HCT116 (cell line): ENCODE data around the gene SDK2. TPM values are rescaled to one million over a fixed set of nuclear protein-coding genes. Genes with fewer than 3 reads are reported as not detected.

Experiments
- ATAC-seq: fragments of 200-7000 bp; cut with Tn5 transposase; 2 replicates; pipeline ENCODE4 v1.9.1; 2020; ENCODE audit warnings: mild to moderate bottlenecking, moderate library complexity
- BruUV-seq: library from RNA; stranded (reverse); fragments of 400-500 nt; replicated peaks from 2 replicates; lab custom pipeline; 2021; lab: Mats Ljungman, UMichigan
- CTCF ChIA-PET: fragments of 300-600 bp; sonication (Branson Sonifier 250); formaldehyde crosslinking; loops from one replicate; lab custom pipeline; 2021; ENCODE audit warnings: antibody characterized with exemption; lab: Charles Lee
- POLR2A ChIA-PET: fragments of 300-600, 350-600 bp; sonication (Branson Sonifier 250); formaldehyde crosslinking; loops from one replicate; lab custom pipeline; 2021; ENCODE audit warnings: antibody characterized with exemption; lab: Charles Lee
- RAD21 ChIA-PET, 2 experiments: fragments of 300-600 bp; sonication (Branson Sonifier 250); formaldehyde crosslinking; loops; one replicate each; lab custom pipeline; 2023; ENCODE audit warnings: low total read pairs in 2 of 2; ENCODE audit not compliant: uncharacterized antibody in 2 of 2, unreplicated experiment in 2 of 2, low non-redundant PET in 1 of 2; lab: Charles Lee
- DNase-seq: peaks from one replicate; pipeline ENCODE4 v3.0.0-alpha.2; 2010; ENCODE audit warnings: low read depth, low spot score
- H2AFZ ChIP-seq: fragments of 200-600 bp; shearing (Covaris generic), sonication (generic); 2 replicates; pipeline ENCODE4 v1.6.1; 2017; ENCODE audit warnings: low read depth, mixed run types, mixed read lengths, antibody characterized with exemption, low read length; ENCODE audit not compliant: poor library complexity, severe bottlenecking
- H3K27ac ChIP-seq: 2 replicates; pipeline ENCODE4 v1.5.1; 2012; ENCODE audit warnings: low read depth, low read length
- H3K27me3 ChIP-seq: fragments of 200-600 bp; sonication (generic); 2 replicates; pipeline ENCODE4 v1.6.1; 2016; ENCODE audit warnings: mixed run types, low read length, mixed read lengths; ENCODE audit not compliant: insufficient read depth
- H3K36me3 ChIP-seq, 2 experiments: fragments of 200-500 bp in 1 of 2; fragments of 200-600 bp in 1 of 2; sonication (Bioruptor generic) in 1 of 2; sonication (generic) in 1 of 2; 2 replicates each; pipeline versions ENCODE4 v1.5.1 to v1.6.1; 2014 to 2016; ENCODE audit warnings: low read length in 2 of 2, inconsistent platforms in 1 of 2, mixed read lengths in 1 of 2, mixed run types in 1 of 2; ENCODE audit not compliant: insufficient read depth in 2 of 2, control insufficient read depth in 1 of 2
- H3K4me1 ChIP-seq, 2 experiments: fragments of 200-600 bp in 1 of 2; sonication (generic) in 1 of 2; 2 replicates each; pipeline versions ENCODE4 v1.5.1 to v1.6.1; 2012 to 2017; ENCODE audit warnings: low read length in 2 of 2, inconsistent platforms in 1 of 2, mild to moderate bottlenecking in 1 of 2, mixed read lengths in 1 of 2, mixed run types in 1 of 2, moderate library complexity in 1 of 2; ENCODE audit not compliant: insufficient read depth in 2 of 2, control insufficient read depth in 1 of 2
- H3K4me2 ChIP-seq: fragments of 200-600 bp; sonication (generic); 2 replicates; pipeline ENCODE4 v1.6.1; 2017; ENCODE audit warnings: mixed run types, low read length, mixed read lengths
- H3K4me3 ChIP-seq, 2 experiments: fragments of 200-600 bp in 1 of 2; sonication (generic) in 1 of 2; replicated peaks in 1 of 2; 2 replicates each; pipeline ENCODE4 v1.5.1; 2011 to 2016; ENCODE audit warnings: low read length in 2 of 2, control low read depth in 1 of 2, low read depth in 1 of 2, mild to moderate bottlenecking in 1 of 2, mixed read lengths in 1 of 2, mixed run types in 1 of 2
- H3K79me2 ChIP-seq: fragments of 200-600 bp; sonication (generic); 2 replicates; pipeline ENCODE4 v1.6.1; 2017; ENCODE audit warnings: mild to moderate bottlenecking, mixed run types, low read length, moderate library complexity, mixed read lengths; ENCODE audit not compliant: insufficient read depth
- H3K9ac ChIP-seq: fragments of 200-600 bp; sonication (generic); 2 replicates; pipeline ENCODE4 v1.6.1; 2016; ENCODE audit warnings: low read length, mixed read lengths
- H3K9me2 ChIP-seq: fragments of 200-600 bp; sonication (generic), shearing (Covaris generic); 2 replicates; pipeline ENCODE4 v1.6.1; 2017; ENCODE audit warnings: mixed run types, mild to moderate bottlenecking, moderate library complexity; ENCODE audit not compliant: insufficient read depth
- H3K9me3 ChIP-seq, 2 experiments: fragments of 200-500 bp in 1 of 2; fragments of 200-600 bp in 1 of 2; sonication (Bioruptor generic) in 1 of 2; sonication (generic) in 1 of 2; 2 replicates each; pipeline ENCODE4 v1.6.1; 2014 to 2017; ENCODE audit warnings: low read length in 2 of 2, mixed read lengths in 2 of 2, inconsistent platforms in 1 of 2, low read depth in 1 of 2, mild to moderate bottlenecking in 1 of 2, mixed run types in 1 of 2, moderate library complexity in 1 of 2; ENCODE audit not compliant: control insufficient read depth in 1 of 2, insufficient read depth in 1 of 2
- H4K20me1 ChIP-seq: fragments of 200-600 bp; sonication (generic), shearing (Covaris generic); 2 replicates; pipeline ENCODE4 v1.6.1; 2017; ENCODE audit warnings: mixed run types, mild to moderate bottlenecking, moderate library complexity; ENCODE audit not compliant: insufficient read depth
- ATF3 ChIP-seq: IDR thresholded peaks from 2 replicates; pipeline ENCODE4 v1.6.1; 2012
- CBX3 ChIP-seq: IDR thresholded peaks from 2 replicates; pipeline ENCODE4 v1.6.1; 2012; ENCODE audit warnings: low read depth
- CEBPB ChIP-seq: IDR thresholded peaks from 2 replicates; pipeline ENCODE4 v1.6.1; 2012; ENCODE audit warnings: low read depth
- CTCF ChIP-seq, 3 experiments: fragments of 200-600 bp in 1 of 3; sonication (generic) in 1 of 3; IDR thresholded peaks in 2 of 3; conservative IDR thresholded peaks in 1 of 3; 2 replicates each; pipeline ENCODE4 v1.5.1; 2012 to 2017; ENCODE audit warnings: low read depth in 2 of 3, low read length in 2 of 3, antibody characterized with exemption in 1 of 3, borderline replicate concordance in 1 of 3, control low read depth in 1 of 3, mild to moderate bottlenecking in 1 of 3, mixed read lengths in 1 of 3, mixed run types in 1 of 3, moderate library complexity in 1 of 3; ENCODE audit not compliant: insufficient read depth in 1 of 3
- EGR1 ChIP-seq: IDR thresholded peaks from 2 replicates; pipeline ENCODE4 v1.6.1; 2012; ENCODE audit warnings: low read depth
- EZH2 ChIP-seq: fragments of 200-600 bp; sonication (generic); IDR thresholded peaks from 2 replicates; pipeline ENCODE4 v1.6.1; 2017; ENCODE audit warnings: antibody characterized with exemption, mixed run types
- EZH2phosphoT487 ChIP-seq: fragments of 200-600 bp; IDR thresholded peaks from 2 replicates; pipeline ENCODE4 v1.6.1; 2018; ENCODE audit warnings: antibody characterized with exemption, borderline replicate concordance
- JUND ChIP-seq: IDR thresholded peaks from 2 replicates; pipeline ENCODE4 v1.6.1; 2012
- POLR2A ChIP-seq: IDR thresholded peaks from 2 replicates; pipeline ENCODE4 v1.7.0; 2011; ENCODE audit warnings: borderline replicate concordance; ENCODE audit not compliant: insufficient read depth, insufficient read length; ENCODE audit errors: extremely low read depth
- POLR2AphosphoS5 ChIP-seq: IDR thresholded peaks from 2 replicates; pipeline ENCODE4 v1.6.1; 2011; ENCODE audit warnings: mild to moderate bottlenecking, low read depth, low read length, moderate library complexity
- RAD21 ChIP-seq: IDR thresholded peaks from 2 replicates; pipeline ENCODE4 v1.6.1; 2012; ENCODE audit warnings: low read depth, mild to moderate bottlenecking
- SP1 ChIP-seq: IDR thresholded peaks from 2 replicates; pipeline ENCODE4 v1.6.1; 2012; ENCODE audit warnings: low read depth
- SRF ChIP-seq: IDR thresholded peaks from 2 replicates; pipeline ENCODE4 v1.6.1; 2012; ENCODE audit warnings: low read depth
- TCF7L2 ChIP-seq: IDR thresholded peaks from 2 replicates; pipeline ENCODE4 v1.7.0; 2011; ENCODE audit warnings: borderline replicate concordance, inconsistent platforms; ENCODE audit not compliant: insufficient read depth, insufficient read length; ENCODE audit errors: extremely low read depth
- YY1 ChIP-seq: IDR thresholded peaks from 2 replicates; pipeline ENCODE4 v1.6.1; 2011; ENCODE audit warnings: low read length, low read depth, moderate library complexity, mild to moderate bottlenecking; ENCODE audit not compliant: insufficient replicate concordance; ENCODE audit errors: extremely low read depth
- ZBTB33 ChIP-seq: IDR thresholded peaks from 2 replicates; pipeline ENCODE4 v1.6.1; 2011; ENCODE audit warnings: mild to moderate bottlenecking, low read length, moderate library complexity; ENCODE audit not compliant: insufficient replicate concordance; ENCODE audit errors: extremely low read depth
- ZFX ChIP-seq: fragments of 450-650 bp; IDR thresholded peaks from 2 replicates; pipeline ENCODE4 v1.6.1; 2017
- ZNF274 ChIP-seq: fragments of 200-500 bp; sonication (Bioruptor generic); IDR thresholded peaks from 2 replicates; pipeline ENCODE4 v1.6.1; 2014; ENCODE audit warnings: mild to moderate bottlenecking, low read depth, low read length, inconsistent platforms
- intact Hi-C: fragments of 100-400 bp; cut with micrococcal nuclease; formaldehyde crosslinking; loops from 2 replicates; pipeline ENCODE4 v1.10.0; 2022
- total RNA-seq: library from RNA; stranded (reverse); gene quantifications from one replicate; pipeline ENCODE4 v1.2.1, GENCODE V29; 2021; ENCODE audit not compliant: unreplicated experiment
- TF ChIP-seq, protein P1 (sequence below): IDR thresholded peaks from 2 replicates; pipeline ENCODE4 v1.6.1; 2012

SDK2 gene
- total RNA-seq, 1 experiment from 2014 or later, result 0.10 TPM

GRCh38 chr17:73376636-73377035 is 267.6 kb downstream of the SDK2 start (continued):
- no peak for TF ChIP-seq EZH2
- TF ChIP-seq CEBPB, result no peak
- no peak for TF ChIP-seq EGR1
- TF ChIP-seq YY1, result no peak
- no peak for TF ChIP-seq RAD21
- no peak for TF ChIP-seq TCF7L2
- no peak for TF ChIP-seq JUND

DNA sequence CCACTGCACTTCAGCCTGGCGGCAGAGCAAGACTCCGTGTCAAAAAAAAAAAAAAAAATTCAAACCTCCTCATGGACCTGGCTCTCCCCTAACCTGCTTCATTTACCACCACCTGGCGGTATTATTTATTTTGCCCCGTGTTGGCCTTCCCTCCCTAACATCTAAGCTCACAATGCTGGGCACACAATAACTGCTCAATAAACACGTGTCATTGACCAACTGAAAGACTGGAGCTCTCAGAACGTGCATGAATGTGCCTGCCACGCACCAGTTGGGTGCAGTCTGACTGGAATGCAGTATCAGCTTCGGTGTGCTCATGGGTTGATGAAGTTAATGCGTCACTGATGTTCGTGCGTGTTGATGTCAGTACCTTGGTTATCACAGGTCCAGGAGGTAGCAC is 268.1 kb downstream of the SDK2 start:
- Histone ChIP-seq H3K4me2 (no peak overlapping the region), H3K4me3 (no peak overlapping the region), H2AFZ (no peak overlapping the region), H3K9me2 (no peaks in the 10 kb centered on the region), H3K9me3 (no peaks in the 10 kb centered on the region), H3K27ac (no peak overlapping the region), H3K27me3 (peaks cover 28% of the 10 kb centered on the region; the same call in 1 of the 2 replicates), H3K36me3 (no peaks in the 10 kb centered on the region), H4K20me1 (no peaks in the 10 kb centered on the region), H3K79me2 (no peaks in the 10 kb centered on the region), H3K9ac (no peak overlapping the region), H3K4me1 (no peaks in the 10 kb centered on the region)
- CTCF ChIA-PET, result interaction anchor here (0.7 to 1.6 kb wide), 3 partner anchors 10 to 813 kb away, joined by 3 to 5 read pairs (median 3); no protein-coding TSS in a partner anchor
- BruUV-seq, result no TSS peak
- POLR2A ChIA-PET, result interaction anchor here (0.6 to 0.7 kb wide), 2 partner anchors 47 to 697 kb away, joined by 3 to 4 read pairs; no protein-coding TSS in a partner anchor
- DNase-seq (no peak), ATAC-seq (no peak)
- RAD21 ChIA-PET, result no interaction called here
- intact Hi-C loops, result no loop called here
- TF ChIP-seq ZBTB33 (no peak), CBX3 (no peak), CTCF (IDR thresholded peaks at IDR 0.05 in 2 of 3, conservative IDR thresholded peaks at IDR 0.05 in 1 of 3; ENCODE audit: borderline replicate concordance in 1 of 3, insufficient read depth in 1 of 3, low read depth in 2 of 3, low read length in 2 of 3) (no peak), EZH2phosphoT487 (no peak), POLR2A (no peak), SP1 (no peak), ZFX (no peak), POLR2AphosphoS5 (no peak), ZNF274 (no peak), ATF3 (no peak), CEBPB (no peak), TCF7L2 (no peak), SRF (no peak)
- TF ChIP-seq, protein P1, sequence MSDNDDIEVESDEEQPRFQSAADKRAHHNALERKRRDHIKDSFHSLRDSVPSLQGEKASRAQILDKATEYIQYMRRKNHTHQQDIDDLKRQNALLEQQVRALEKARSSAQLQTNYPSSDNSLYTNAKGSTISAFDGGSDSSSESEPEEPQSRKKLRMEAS, result no peak
